Measurements from ENCODE around the gene AKTIP.

Gene AKTIP

GRCh38 chr16:53530741-53531140 lies 27.7 kb upstream of the AKTIP start:
- H3K9ac ChIP-seq (ENCODE audit: low read depth, low read length), result no peak overlapping the region
- H3K4me3 ChIP-seq (ENCODE audit: low read depth, low read length), result no peak overlapping the region
- no peaks in the 10 kb centered on the region for H3K36me3 ChIP-seq (ENCODE audit: control insufficient read depth, insufficient read depth, low read length)
- H3K27ac ChIP-seq (ENCODE audit: low read depth, low read length), result no peak overlapping the region
- H3K27me3 ChIP-seq (ENCODE audit: control insufficient read depth, insufficient read depth, low read length), result no peaks in the 10 kb centered on the region
- no peaks in the 10 kb centered on the region for H3K4me1 ChIP-seq (ENCODE audit: control insufficient read depth, insufficient read depth, low read length)
- no peaks in the 10 kb centered on the region for H3K9me3 ChIP-seq (ENCODE audit: control insufficient read depth, insufficient read depth, low read length)

- Histone ChIP-seq H3K4me3 (ENCODE audit: low read depth, low read length) (no peak overlapping the region), H3K4me1 (ENCODE audit: control insufficient read depth, insufficient read depth, low read length) (no peaks in the 10 kb centered on the region), H3K36me3 (ENCODE audit: control insufficient read depth, insufficient read depth, low read length) (no peaks in the 10 kb centered on the region), H3K27me3 (ENCODE audit: control insufficient read depth, insufficient read depth, low read length) (no peaks in the 10 kb centered on the region), H3K9me3 (ENCODE audit: control insufficient read depth, insufficient read depth, low read length) (no peaks in the 10 kb centered on the region), H3K27ac (ENCODE audit: low read depth, low read length) (no peak overlapping the region), H3K9ac (ENCODE audit: low read depth, low read length) (no peak overlapping the region)
Observed at GRCh38 chr16:53530046-53530445, 27.0 kb upstream of the AKTIP start.

- H3K36me3 ChIP-seq (ENCODE audit: control insufficient read depth, insufficient read depth, low read length), result no peaks in the 10 kb centered on the region
- H3K4me1 ChIP-seq (ENCODE audit: control insufficient read depth, insufficient read depth, low read length), result no peaks in the 10 kb centered on the region
- no peaks in the 10 kb centered on the region for H3K9me3 ChIP-seq (ENCODE audit: control insufficient read depth, insufficient read depth, low read length)
- H3K27ac ChIP-seq (ENCODE audit: low read depth, low read length), result no peak overlapping the region
- no peak overlapping the region for H3K4me3 ChIP-seq (ENCODE audit: low read depth, low read length)
- no peak overlapping the region for H3K9ac ChIP-seq (ENCODE audit: low read depth, low read length)
- H3K27me3 ChIP-seq (ENCODE audit: control insufficient read depth, insufficient read depth, low read length), result no peaks in the 10 kb centered on the region
Observed at GRCh38 chr16:53529513-53529912, 26.5 kb upstream of the AKTIP start.

DNA sequence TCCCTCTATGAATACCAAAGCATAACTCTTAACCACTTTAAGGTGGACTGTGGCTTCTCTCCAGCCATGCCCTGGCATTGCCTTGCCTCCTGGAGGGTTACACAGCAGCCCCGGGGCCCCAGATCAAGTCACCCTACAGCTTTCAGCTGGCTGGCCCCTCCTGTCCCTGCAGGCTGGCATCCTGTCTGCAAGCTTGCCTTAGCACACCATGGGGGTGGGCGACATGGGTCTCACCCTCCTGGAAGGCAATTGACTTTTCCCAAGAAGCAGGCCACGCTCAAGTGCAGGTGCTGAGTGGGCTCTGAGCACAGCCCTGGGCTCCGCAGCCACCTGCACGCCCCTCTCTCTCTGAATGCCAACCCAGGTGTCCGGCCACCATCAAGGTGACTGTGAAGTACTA lies 25.8 kb upstream of the AKTIP start:
- Histone ChIP-seq H3K4me3 (ENCODE audit: low read depth, low read length) (no peak overlapping the region), H3K9me3 (ENCODE audit: control insufficient read depth, insufficient read depth, low read length) (no peaks in the 10 kb centered on the region), H3K27me3 (ENCODE audit: control insufficient read depth, insufficient read depth, low read length) (no peaks in the 10 kb centered on the region), H3K27ac (ENCODE audit: low read depth, low read length) (no peak overlapping the region), H3K4me1 (ENCODE audit: control insufficient read depth, insufficient read depth, low read length) (no peaks in the 10 kb centered on the region), H3K9ac (ENCODE audit: low read depth, low read length) (no peak overlapping the region), H3K36me3 (ENCODE audit: control insufficient read depth, insufficient read depth, low read length) (no peaks in the 10 kb centered on the region)

- no peaks in the 10 kb centered on the region for H3K36me3 ChIP-seq (ENCODE audit: control insufficient read depth, insufficient read depth, low read length)
- no peaks in the 10 kb centered on the region for H3K4me1 ChIP-seq (ENCODE audit: control insufficient read depth, insufficient read depth, low read length)
- H3K27ac ChIP-seq (ENCODE audit: low read depth, low read length), result no peak overlapping the region
- no peak overlapping the region for H3K4me3 ChIP-seq (ENCODE audit: low read depth, low read length)
- no peaks in the 10 kb centered on the region for H3K9me3 ChIP-seq (ENCODE audit: control insufficient read depth, insufficient read depth, low read length)
- no peak overlapping the region for H3K9ac ChIP-seq (ENCODE audit: low read depth, low read length)
- no peaks in the 10 kb centered on the region for H3K27me3 ChIP-seq (ENCODE audit: control insufficient read depth, insufficient read depth, low read length)
Observed at GRCh38 chr16:53523971-53524548, 21.1 kb upstream of the AKTIP start.

GRCh38 chr16:53523126-53523804 lies 20.3 kb upstream of the AKTIP start:
- Histone ChIP-seq H3K4me3 (ENCODE audit: low read depth, low read length) (no peak overlapping the region), H3K4me1 (ENCODE audit: control insufficient read depth, insufficient read depth, low read length) (no peaks in the 10 kb centered on the region), H3K27ac (ENCODE audit: low read depth, low read length) (no peak overlapping the region), H3K36me3 (ENCODE audit: control insufficient read depth, insufficient read depth, low read length) (no peaks in the 10 kb centered on the region), H3K27me3 (ENCODE audit: control insufficient read depth, insufficient read depth, low read length) (no peaks in the 10 kb centered on the region), H3K9ac (ENCODE audit: low read depth, low read length) (no peak overlapping the region), H3K9me3 (ENCODE audit: control insufficient read depth, insufficient read depth, low read length) (no peaks in the 10 kb centered on the region)

DNA sequence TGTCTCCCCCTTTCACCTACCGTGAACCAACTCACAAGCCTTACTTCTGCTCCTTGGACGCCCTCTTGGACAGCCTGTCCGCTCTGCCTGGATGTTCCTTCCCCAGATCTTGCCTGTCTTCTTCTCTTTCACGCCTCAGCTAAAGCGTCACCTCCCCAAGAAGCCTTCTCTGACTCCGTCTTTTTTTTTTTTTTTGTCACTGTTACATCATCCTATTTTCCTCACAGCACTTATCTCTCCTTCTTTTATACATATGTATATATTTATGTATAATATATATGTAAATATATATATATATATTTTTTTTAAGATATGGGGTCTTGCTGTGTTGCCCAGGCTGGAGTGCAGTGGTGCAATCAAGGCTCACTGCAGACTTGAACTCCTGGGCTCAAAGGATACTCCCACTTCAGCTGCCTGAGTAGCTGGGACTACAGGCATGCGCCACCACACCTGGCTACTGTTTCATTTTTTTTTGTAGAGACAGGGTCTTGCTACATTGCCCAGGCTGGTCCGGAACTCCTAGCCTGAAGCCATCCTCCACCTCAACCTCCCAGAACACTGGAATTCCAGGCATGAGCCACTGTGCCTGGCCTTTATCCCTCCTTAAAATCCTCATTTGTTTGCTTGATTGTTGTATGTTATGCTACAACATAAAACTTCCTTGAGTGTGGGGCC lies 16.5 kb upstream of the AKTIP start:
- no peak overlapping the region for H3K27ac ChIP-seq (ENCODE audit: low read depth, low read length)
- H3K9me3 ChIP-seq (ENCODE audit: control insufficient read depth, insufficient read depth, low read length), result no peaks in the 10 kb centered on the region
- H3K27me3 ChIP-seq (ENCODE audit: control insufficient read depth, insufficient read depth, low read length), result no peaks in the 10 kb centered on the region
- H3K4me3 ChIP-seq (ENCODE audit: low read depth, low read length), result no peak overlapping the region
- H3K36me3 ChIP-seq (ENCODE audit: control insufficient read depth, insufficient read depth, low read length), result no peaks in the 10 kb centered on the region
- no peaks in the 10 kb centered on the region for H3K4me1 ChIP-seq (ENCODE audit: control insufficient read depth, insufficient read depth, low read length)
- no peak overlapping the region for H3K9ac ChIP-seq (ENCODE audit: low read depth, low read length)

DNA sequence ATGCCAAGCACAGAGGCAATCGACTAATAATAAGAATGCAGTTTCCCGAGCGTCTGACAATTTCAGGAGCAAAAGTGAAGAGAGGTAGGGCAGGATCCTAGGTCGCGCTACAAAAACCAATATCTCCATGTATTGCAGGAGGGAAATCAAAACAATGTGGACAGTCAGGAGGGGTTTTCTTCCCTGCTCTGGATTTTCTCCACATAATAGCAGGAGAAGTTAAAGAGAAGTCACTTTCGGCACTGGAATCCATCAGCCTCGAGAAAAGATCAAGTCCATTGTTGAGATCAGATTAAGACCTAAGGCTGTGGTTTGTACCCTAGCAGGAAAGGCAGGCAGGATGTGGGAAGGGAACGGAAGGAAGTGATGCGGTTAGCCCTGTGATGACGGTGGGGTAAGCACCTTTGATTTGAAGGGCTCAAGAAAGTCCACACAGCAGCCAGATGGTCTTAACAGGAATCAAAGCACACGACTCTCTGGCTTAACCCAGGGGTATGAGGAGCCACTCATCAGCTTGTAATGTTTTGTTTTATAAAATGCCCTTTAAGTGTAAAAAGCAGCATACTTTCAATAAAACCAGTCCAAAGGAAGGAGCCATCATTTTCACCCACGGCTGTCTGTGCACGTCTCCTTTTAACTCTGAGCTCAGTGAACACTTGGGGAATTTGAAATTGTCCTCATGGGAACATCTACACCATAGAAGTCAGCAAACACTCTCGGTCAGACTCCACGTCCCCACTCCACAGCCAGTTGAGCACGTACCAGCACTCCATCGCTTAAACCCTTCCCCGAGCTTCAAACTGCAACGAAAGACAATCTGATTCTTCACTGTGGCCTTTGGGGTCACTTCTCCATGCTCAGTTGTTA lies 15.8 kb upstream of the AKTIP start:
- no peak overlapping the region for H3K4me3 ChIP-seq (ENCODE audit: low read depth, low read length)

DNA sequence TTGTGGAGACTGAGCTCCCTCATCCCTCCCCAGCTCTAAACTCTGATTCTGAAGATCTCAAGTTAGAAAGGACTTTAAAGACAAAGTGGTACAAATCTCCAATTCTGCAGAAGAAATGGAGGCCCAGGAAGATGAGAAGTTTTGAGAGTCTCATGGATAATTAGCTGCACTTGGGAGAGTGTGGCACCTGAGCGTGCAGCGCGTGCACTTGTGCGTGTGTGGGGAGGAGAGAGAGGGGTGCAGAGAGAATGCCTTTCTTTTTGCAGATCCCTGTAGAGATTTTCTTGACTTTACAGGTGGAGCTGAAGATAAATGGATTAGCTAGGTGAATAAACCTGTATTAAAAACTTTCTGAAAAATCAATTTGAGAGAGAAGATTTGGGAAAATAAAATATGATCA lies 14.8 kb upstream of the AKTIP start:
- no peak overlapping the region for H3K4me3 ChIP-seq (ENCODE audit: low read depth, low read length)
- 0 out of 2 replicates have a peak, but pooled peaks cover 3% of the 10 kb centered on the region for H3K9me3 ChIP-seq (ENCODE audit: control insufficient read depth, insufficient read depth, low read length)
- H3K9ac ChIP-seq (ENCODE audit: low read depth, low read length), result no peak overlapping the region
- no peak overlapping the region for H3K27ac ChIP-seq (ENCODE audit: low read depth, low read length)
- H3K36me3 ChIP-seq (ENCODE audit: control insufficient read depth, insufficient read depth, low read length), result no peaks in the 10 kb centered on the region
- H3K4me1 ChIP-seq (ENCODE audit: control insufficient read depth, insufficient read depth, low read length), result no peaks in the 10 kb centered on the region
- H3K27me3 ChIP-seq (ENCODE audit: control insufficient read depth, insufficient read depth, low read length), result no peaks in the 10 kb centered on the region

More for the DNA sequence above, 15.8 kb upstream of the AKTIP start:
- Histone ChIP-seq H3K9me3 (ENCODE audit: control insufficient read depth, insufficient read depth, low read length) (no peaks in the 10 kb centered on the region), H3K27me3 (ENCODE audit: control insufficient read depth, insufficient read depth, low read length) (no peaks in the 10 kb centered on the region), H3K27ac (ENCODE audit: low read depth, low read length) (no peak overlapping the region), H3K36me3 (ENCODE audit: control insufficient read depth, insufficient read depth, low read length) (no peaks in the 10 kb centered on the region), H3K9ac (ENCODE audit: low read depth, low read length) (no peak overlapping the region), H3K4me1 (ENCODE audit: control insufficient read depth, insufficient read depth, low read length) (no peaks in the 10 kb centered on the region)

GRCh38 chr16:53515811-53516210 lies 12.8 kb upstream of the AKTIP start:
- Histone ChIP-seq H3K27me3 (ENCODE audit: control insufficient read depth, insufficient read depth, low read length) (no peaks in the 10 kb centered on the region), H3K4me1 (ENCODE audit: control insufficient read depth, insufficient read depth, low read length) (no peaks in the 10 kb centered on the region), H3K36me3 (ENCODE audit: control insufficient read depth, insufficient read depth, low read length) (no peaks in the 10 kb centered on the region), H3K9me3 (ENCODE audit: control insufficient read depth, insufficient read depth, low read length) (0 out of 2 replicates have a peak, but pooled peaks cover 5% of the 10 kb centered on the region), H3K4me3 (ENCODE audit: low read depth, low read length) (no peak overlapping the region), H3K9ac (ENCODE audit: low read depth, low read length) (no peak overlapping the region), H3K27ac (ENCODE audit: low read depth, low read length) (no peak overlapping the region)
